GM12878 (cell line): ENCODE data around the gene LDLRAD4. TPM values are rescaled to one million over a fixed set of nuclear protein-coding genes. Genes with fewer than 3 reads are reported as not detected.

Experiments used
- ATAC-seq: fragments of 200-7000 bp; cut with Tn5 transposase; 3 replicates; pipeline ENCODE4 v1.9.1; 2020; ENCODE audit warnings: mild to moderate bottlenecking, moderate library complexity
- BruUV-seq: library from RNA; stranded (reverse); fragments of 400-500 nt; replicated peaks from 2 replicates; lab custom pipeline; 2021; lab: Mats Ljungman, UMichigan
- CTCF ChIA-PET: fragments of 300-600 bp; sonication (Branson Sonifier 250); formaldehyde crosslinking; extraction: SDS; loops from one replicate; lab custom pipeline; 2021; ENCODE audit warnings: inconsistent platforms; lab: Yijun Ruan, JAX
- POLR2A ChIA-PET: fragments of 350-600 bp; formaldehyde crosslinking; extraction: SDS; loops from one replicate; lab custom pipeline; 2021; ENCODE audit warnings: inconsistent platforms; lab: Charles Lee
- RAD21 ChIA-PET: fragments of 300-600 bp; sonication (Branson Sonifier 250); formaldehyde crosslinking; loops from one replicate; lab custom pipeline; 2023; ENCODE audit warnings: antibody characterized with exemption; ENCODE audit not compliant: unreplicated experiment; lab: Charles Lee
- SMC1A ChIA-PET: fragments of 300-600 bp; sonication (Branson Sonifier 250); formaldehyde crosslinking; loops from one replicate; lab custom pipeline; 2023; ENCODE audit not compliant: unreplicated experiment, uncharacterized antibody; lab: Charles Lee
- DNase-seq: peaks from one replicate; pipeline ENCODE4 v3.0.0-alpha.2; 2011; ENCODE audit warnings: low read depth, low spot score
- FAIRE-seq: peaks from 3 replicates; lab custom pipeline; 2011; peaks lifted over from hg19 to GRCh38; lab: Jason Lieb, UNC
- H2AFZ ChIP-seq: 2 replicates; pipeline ENCODE4 v1.6.0; 2011; ENCODE audit warnings: low read depth, low read length, control low read depth; ENCODE audit not compliant: control insufficient read depth
- H3K27ac ChIP-seq: 2 replicates; pipeline ENCODE4 v1.5.1; 2011; ENCODE audit warnings: control low read depth; ENCODE audit not compliant: control insufficient read depth, insufficient read depth
- H3K27me3 ChIP-seq, 2 experiments: replicated peaks in 1 of 2; 2 replicates each; pipeline versions ENCODE4 v1.6.0 to v1.6.1; 2011; ENCODE audit warnings: low read length in 1 of 2; ENCODE audit not compliant: control insufficient read depth in 2 of 2, insufficient read depth in 2 of 2
- H3K36me3 ChIP-seq, 2 experiments: 2 replicates each; pipeline ENCODE4 v1.5.1; 2011; ENCODE audit warnings: low read length in 1 of 2; ENCODE audit not compliant: control insufficient read depth in 2 of 2, insufficient read depth in 2 of 2
- H3K4me1 ChIP-seq: 2 replicates; pipeline ENCODE4 v1.6.1; 2011; ENCODE audit warnings: mild to moderate bottlenecking, low read length, moderate library complexity, mixed read lengths; ENCODE audit not compliant: control insufficient read depth, insufficient read depth
- H3K4me2 ChIP-seq: 2 replicates; pipeline ENCODE4 v1.6.0; 2011; ENCODE audit warnings: control low read depth; ENCODE audit not compliant: control insufficient read depth, insufficient read depth
- H3K4me3 ChIP-seq: fragments of 200-600 bp; sonication (generic); 2 replicates; pipeline ENCODE4 v1.5.1; 2016
- H3K79me2 ChIP-seq: 2 replicates; pipeline ENCODE4 v1.6.0; 2011; ENCODE audit warnings: low read length; ENCODE audit not compliant: control insufficient read depth, insufficient read depth
- H3K9ac ChIP-seq: 2 replicates; pipeline ENCODE4 v1.8.0; 2011; ENCODE audit warnings: low read length, control low read depth, mixed read lengths; ENCODE audit not compliant: control insufficient read depth, insufficient read depth
- H3K9me3 ChIP-seq: replicated peaks from 3 replicates; pipeline ENCODE4 v1.5.1; 2011; ENCODE audit warnings: mild to moderate bottlenecking, low read length; ENCODE audit not compliant: control insufficient read depth, insufficient read depth
- H4K20me1 ChIP-seq: 2 replicates; pipeline ENCODE4 v1.6.0; 2011; ENCODE audit not compliant: control insufficient read depth, insufficient read depth
- CUX1 ChIP-seq: IDR thresholded peaks from 2 replicates; pipeline ENCODE4 v1.6.1; 2012; ENCODE audit warnings: improper control_type of control experiment, low read depth, low read length; ENCODE audit not compliant: insufficient replicate concordance
- EP300 ChIP-seq, 2 experiments: fragments of 150-350 bp in 1 of 2; IDR thresholded peaks; 2 replicates each; pipeline ENCODE4 v1.6.1; 2011 to 2012; ENCODE audit warnings: low read depth in 2 of 2, low read length in 2 of 2, borderline replicate concordance in 1 of 2, improper control_type of control experiment in 1 of 2, inconsistent platforms in 1 of 2; ENCODE audit not compliant: control insufficient read depth in 1 of 2
- GABPA ChIP-seq: IDR thresholded peaks from 2 replicates; pipeline ENCODE4 v1.6.1; 2014; ENCODE audit warnings: antibody characterized with exemption, low read depth, mild to moderate bottlenecking, inconsistent platforms
- HSF1 ChIP-seq: fragments of 150-350 bp; IDR thresholded peaks from 2 replicates; pipeline ENCODE4 v1.6.1; 2014; ENCODE audit warnings: mild to moderate bottlenecking, low read depth, low read length
- IRF5 ChIP-seq: fragments of 450-650 bp; IDR thresholded peaks from 2 replicates; pipeline ENCODE4 v1.6.1; 2017; ENCODE audit warnings: borderline replicate concordance
- JUND ChIP-seq: IDR thresholded peaks from 2 replicates; pipeline ENCODE4 v1.6.1; 2012; ENCODE audit warnings: low read depth, mild to moderate bottlenecking, low read length, improper control_type of control experiment, moderate library complexity
- NKRF ChIP-seq: fragments of 450-650 bp; conservative IDR thresholded peaks from 2 replicates; pipeline ENCODE4 v1.6.1; 2017; ENCODE audit warnings: mild to moderate bottlenecking, moderate library complexity
- PAX5 ChIP-seq: IDR thresholded peaks from 2 replicates; pipeline ENCODE4 v1.6.1; 2011; ENCODE audit warnings: low read depth, low read length, borderline replicate concordance
- RAD21 ChIP-seq: IDR thresholded peaks from 2 replicates; pipeline ENCODE4 v1.6.1; 2011; ENCODE audit warnings: mild to moderate bottlenecking, low read depth, low read length, moderate library complexity; ENCODE audit not compliant: insufficient read depth
- RBBP5 ChIP-seq: fragments of 200-600 bp; sonication (generic); conservative IDR thresholded peaks from 2 replicates; pipeline ENCODE4 v1.6.1; 2016
- SRF ChIP-seq, 2 experiments: IDR thresholded peaks; 2 replicates each; pipeline ENCODE4 v1.6.1; 2011; ENCODE audit warnings: low read depth in 2 of 2, low read length in 2 of 2, mild to moderate bottlenecking in 1 of 2, moderate library complexity in 1 of 2
- ZNF274 ChIP-seq: IDR thresholded peaks from one replicate; pipeline ENCODE4 v1.8.0; 2011; ENCODE audit not compliant: insufficient read length, insufficient read depth
- ZSCAN29 ChIP-seq: fragments of 450-650 bp; IDR thresholded peaks from 2 replicates; pipeline ENCODE4 v1.6.1; 2017; ENCODE audit warnings: mild to moderate bottlenecking, moderate library complexity
- WGBS: methylation state at CpG from one replicate; pipeline ENCODE4 v1.1.6; 2016; ENCODE audit warnings: low lambda C conversion rate; ENCODE audit not compliant: insufficient replicate concordance, insufficient coverage; ENCODE audit errors: missing lambda C conversion rate; 5-methylcytosine and 5-hydroxymethylcytosine counted together
- in situ Hi-C: fragments of 300-500 bp; cut with MboI; formaldehyde crosslinking; loops from 9 replicates; pipeline ENCODE4 v1.14.3; 2018; ENCODE audit warnings: mixed read lengths
- intact Hi-C: fragments of 100-400 bp; cut with micrococcal nuclease; formaldehyde crosslinking; loops from one replicate; pipeline ENCODE4 v1.14.2; 2022; ENCODE audit not compliant: unreplicated experiment
- polyA plus RNA-seq, 11 experiments: library from polyadenylated mRNA; depleted of rRNA in 4 of 11; unstranded in 6 of 11; stranded (reverse) in 5 of 11; fragments of >200 nt; fragmentation: Nextera tagmentation in 4 of 11; fragmentation: Illumina TruSeq in 1 of 11; extraction: Ambion mirVana in 4 of 11; extraction: Trizol in 1 of 11; gene quantifications; 1 replicate in 1 of 11; 2 replicates in 10 of 11; pipeline versions ENCODE4 v1.2.1 to v1.2.3, GENCODE V29; 2011 to 2016; ENCODE audit warnings: inconsistent platforms in 2 of 11, missing spikeins in 2 of 11, low read depth in 1 of 11
- total RNA-seq, 4 experiments: library from RNA; depleted of rRNA in 3 of 4; stranded (reverse); fragments of >200 nt in 3 of 4; fragmentation: Illumina TruSeq in 1 of 4; extraction: Trizol in 1 of 4; gene quantifications; 2 replicates each; pipeline versions ENCODE4 v1.2.1 to v1.2.3, GENCODE V29; 2013 to 2021

The LDLRAD4 gene
- total and polyA plus RNA-seq, 10 of the 15 experiments (the other 5 are each of a cell fraction or from before 2014, with no cell fraction given) = 2.7 to 16.8 (median 11.2) TPM

- DNase-seq = no peak
- Histone ChIP-seq H3K36me3 (no peaks in the 10 kb centered on the region), H3K9me3 (no peaks in the 10 kb centered on the region), H3K4me2 (no peak overlapping the region), H3K4me1 (no peaks in the 10 kb centered on the region), H3K4me3 (no peak overlapping the region), H3K9ac (no peak overlapping the region), H2AFZ (no peak overlapping the region), H3K79me2 (no peaks in the 10 kb centered on the region), H3K27me3 (peaks cover 0 to 3% of the 10 kb centered on the region in 2 experiments; a peak in 1 of 4 replicates), H4K20me1 (no peaks in the 10 kb centered on the region), H3K27ac (no peak overlapping the region)
- no TSS peak for BruUV-seq
- WGBS = 45% methylated on average over 14 of the region's 14 CpGs
- ATAC-seq = no peak
- SMC1A ChIA-PET = interaction anchor here (0.8 to 1.7 kb wide), 3 partner anchors 12 to 309 kb away, joined by 4 to 5 read pairs (median 4); no protein-coding TSS in a partner anchor
- in situ Hi-C loops (no loop called here), intact Hi-C loops (no loop called here)
- POLR2A ChIA-PET = no interaction called here
- CTCF ChIA-PET = interaction anchor here (0.7 to 2.3 kb wide), 3 partner anchors 33 to 309 kb away, joined by 3 to 5 read pairs (median 5); no protein-coding TSS in a partner anchor
- FAIRE-seq = no peak
- RAD21 ChIA-PET = no interaction called here
- TF ChIP-seq HSF1 = no peak
- no peak for TF ChIP-seq ZNF274
- no peak for TF ChIP-seq RBBP5
- no peak for TF ChIP-seq IRF5
- TF ChIP-seq EP300 (IDR thresholded peaks at IDR 0.05; ENCODE audit: borderline replicate concordance in 1 of 2, control insufficient read depth in 1 of 2, low read depth in 2 of 2, low read length in 2 of 2) = no peak
- TF ChIP-seq SRF (IDR thresholded peaks at IDR 0.05; ENCODE audit: low read depth in 2 of 2, low read length in 2 of 2) = no peak
- TF ChIP-seq JUND = no peak
- no peak for TF ChIP-seq GABPA
- no peak for TF ChIP-seq NKRF
- TF ChIP-seq PAX5 = no peak
- no peak for TF ChIP-seq CUX1
- TF ChIP-seq ZSCAN29 = no peak
- no peak for TF ChIP-seq RAD21
Measured at GRCh38 chr18:13525381-13526029, 306.9 kb downstream of the LDLRAD4 start.
